ENCODE results near the gene FOXN1. TPM values are rescaled to one million over a fixed set of nuclear protein-coding genes. Genes with fewer than 3 reads are reported as not detected.

FOXN1 gene
- total and polyA plus RNA-seq, 2 of the 13 experiments (the other 11 are each of a cell fraction or from before 2014, with no cell fraction given), result 0.01 TPM; not detected in 1

DNA sequence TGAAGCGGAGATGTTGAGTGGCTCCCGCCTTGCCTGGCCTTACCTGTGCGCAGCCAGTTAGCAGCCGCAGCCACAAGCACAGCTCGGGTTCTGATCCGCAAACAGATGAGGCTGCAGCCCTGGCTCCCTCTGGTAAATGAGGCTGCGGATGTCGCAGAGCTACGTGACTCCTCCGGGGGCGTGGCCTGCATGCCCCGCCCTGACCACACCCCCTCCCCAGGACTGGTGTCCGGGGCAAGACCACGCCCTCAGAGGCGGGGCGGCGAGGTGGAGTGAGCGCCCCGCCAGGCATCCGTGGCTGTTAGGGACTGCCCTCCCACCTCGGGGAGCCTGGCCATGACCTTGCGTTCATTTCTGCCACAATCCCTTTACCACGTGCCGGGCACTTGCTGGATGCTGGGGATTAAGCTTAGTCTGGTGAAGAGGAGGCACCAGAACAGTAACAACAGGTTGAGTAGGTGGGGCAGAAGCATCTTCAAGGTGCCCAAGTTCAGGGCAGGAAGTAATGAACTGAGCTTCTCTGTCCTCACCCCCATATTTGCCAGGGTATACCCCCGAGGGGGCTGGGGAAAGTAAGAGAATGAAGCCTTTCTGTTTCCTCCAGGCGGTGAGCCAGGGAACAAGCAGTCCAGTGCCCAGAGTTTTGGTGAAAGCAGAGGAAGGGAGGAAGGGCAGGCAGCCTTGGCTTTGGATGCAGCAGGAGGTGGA, 70.8 kb downstream of the FOXN1 start, which contains the start of gene ALDOC (continued):
- TF ChIP-seq HINFP (CRISPR knock-in tag; IDR thresholded peaks at IDR 0.05; ENCODE audit: low read depth) (peak; percentile 58; the same call in 1 of the 2 replicates), ZFAT (CRISPR knock-in tag; conservative IDR thresholded peaks at IDR 0.05) (no peak), NFRKB (IDR thresholded peaks at IDR 0.05) (no peak), POLR2G (IDR thresholded peaks at IDR 0.05; ENCODE audit: low read depth, low read length) (peak; percentile 68; the same call in 1 of the 2 replicates), NCOA2 (CRISPR knock-in tag; IDR thresholded peaks at IDR 0.05) (peak; percentile 75), SNRNP70 (IDR thresholded peaks at IDR 0.05; ENCODE audit: low read depth, low read length) (no peak), ZNF569 (CRISPR knock-in tag; IDR thresholded peaks at IDR 0.05; ENCODE audit: borderline replicate concordance) (no peak), JDP2 (CRISPR knock-in tag; IDR thresholded peaks at IDR 0.05; ENCODE audit: borderline replicate concordance) (no peak), RARA (CRISPR knock-in tag; IDR thresholded peaks at IDR 0.05) (peak; percentile 92), ZNF550 (CRISPR knock-in tag; IDR thresholded peaks at IDR 0.05; ENCODE audit: borderline replicate concordance) (no peak), SCMH1 (CRISPR knock-in tag; IDR thresholded peaks at IDR 0.05; ENCODE audit: borderline replicate concordance) (no peak), ZNF841 (CRISPR knock-in tag; IDR thresholded peaks at IDR 0.05; ENCODE audit: borderline replicate concordance) (no peak), KMT2B (CRISPR knock-in tag; IDR thresholded peaks at IDR 0.05) (0 out of 2 replicates have a peak, but pooled peaks have one; percentile 38), HCFC1 (IDR thresholded peaks at IDR 0.05; ENCODE audit: low read depth, low read length) (no peak), ZNF382 (CRISPR knock-in tag; IDR thresholded peaks at IDR 0.05; ENCODE audit: borderline replicate concordance) (peak; percentile 92; the same call in 1 of the 2 replicates), ARID2 (CRISPR knock-in tag; IDR thresholded peaks at IDR 0.05; ENCODE audit: borderline replicate concordance) (no peak), HMGXB4 (CRISPR knock-in tag; IDR thresholded peaks at IDR 0.05; ENCODE audit: borderline replicate concordance in 1 of 2, low read depth in 1 of 2) (0 out of 4 replicates have a peak, but pooled peaks of 1 of the 2 experiments have one; percentile 53), ZBTB25 (CRISPR knock-in tag; IDR thresholded peaks at IDR 0.05) (0 out of 2 replicates have a peak, but pooled peaks have one; percentile 49), ZKSCAN8 (CRISPR knock-in tag; IDR thresholded peaks at IDR 0.05; ENCODE audit: borderline replicate concordance) (peak; percentile 59; the same call in 1 of the 2 replicates), ZNF292 (CRISPR knock-in tag; IDR thresholded peaks at IDR 0.05; ENCODE audit: borderline replicate concordance, low read depth) (0 out of 2 replicates have a peak, but pooled peaks have one; percentile 34), SNAI1 (CRISPR knock-in tag; IDR thresholded peaks at IDR 0.05; ENCODE audit: borderline replicate concordance) (no peak), ZNF691 (CRISPR knock-in tag; IDR thresholded peaks at IDR 0.05; ENCODE audit: borderline replicate concordance, low read depth) (no peak)
- TF ChIP-seq, protein P1, sequence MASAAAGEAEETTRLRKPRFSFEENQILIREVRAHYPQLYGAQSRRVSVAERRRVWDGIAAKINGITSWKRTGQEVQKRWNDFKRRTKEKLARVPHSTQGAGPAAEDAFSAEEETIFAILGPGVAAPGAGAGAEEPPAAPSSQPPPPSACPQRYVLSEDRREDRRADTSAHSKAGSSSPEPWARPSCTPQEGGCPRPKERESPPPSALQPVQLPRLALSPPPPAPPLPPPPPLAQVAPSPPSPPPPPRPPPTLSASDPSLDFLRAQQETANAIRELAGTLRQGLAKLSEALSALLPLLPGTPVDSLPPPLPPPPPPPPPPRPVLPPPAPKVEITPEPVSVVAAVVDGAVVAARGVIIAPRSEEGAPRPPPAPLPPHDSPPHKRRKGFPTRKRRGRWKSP (CRISPR knock-in tag; IDR thresholded peaks at IDR 0.05), result no peak

Data from HepG2 (cell line).